CD4-positive, alpha-beta T cell treated with Interleukin-15 for 4 hours (primary cell): ENCODE data around the gene VGLL1.
A peak's percentile ranks its signal among the peaks of the same experiment; 100 is the strongest.

Source experiments
- DNase-seq: peaks from one replicate; pipeline ENCODE4 v3.0.0-alpha.2; 2020; ENCODE audit warnings: low spot score

The VGLL1 gene

GRCh38 chrX:136531951-136532350 lies at the start of gene VGLL1:
Gene VGLL1 (plus strand): TSS chrX:136532215. CDS start chrX:136536021, 3,806 bp downstream.
- no peak for DNase-seq

DNA sequence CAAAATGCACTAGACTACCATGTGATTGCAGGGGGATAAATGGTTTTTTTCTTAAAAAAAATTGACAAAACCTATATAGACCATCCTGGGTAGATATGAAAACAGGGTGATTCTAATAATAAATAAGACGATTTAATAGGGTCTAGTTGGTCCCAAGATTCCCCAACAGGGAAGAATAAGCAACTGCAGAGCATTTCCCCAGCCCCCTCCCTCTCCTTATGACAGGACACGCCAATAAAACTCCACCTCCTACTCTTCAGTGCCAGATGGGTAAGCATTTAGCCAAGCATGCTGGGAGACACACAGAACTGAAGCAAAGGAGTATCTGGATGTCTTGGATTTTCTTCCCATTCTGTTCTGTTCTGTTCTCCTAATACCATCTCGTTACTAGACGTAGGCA lies 44.4 kb upstream of the VGLL1 start, which contains the start of gene BRS3:
BRS3 (plus strand) TSS at position 301 of the 400 bp plus-strand sequence. CDS start 168 bp downstream, outside the sequence.
- DNase-seq: no peak

DNA sequence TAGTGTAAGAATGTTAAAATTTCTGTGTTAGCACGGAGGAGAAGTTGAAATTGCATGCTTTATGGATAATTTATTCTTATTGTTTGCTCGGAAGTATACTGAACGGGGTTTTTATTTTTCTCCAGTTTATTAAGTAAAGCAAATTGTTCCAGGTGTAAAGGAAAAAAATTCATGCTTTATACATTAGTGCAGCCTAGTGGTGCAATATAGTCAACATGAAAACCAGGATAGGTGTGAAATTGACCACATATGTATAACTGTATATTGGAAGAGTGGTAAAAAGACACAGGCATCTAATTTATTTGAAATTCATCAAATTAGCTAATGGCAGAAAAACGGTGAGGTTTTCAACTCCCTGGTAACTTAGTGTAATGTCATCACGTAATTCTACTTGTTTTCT lies 43.3 kb upstream of the VGLL1 start:
- no peak for DNase-seq

- DNase-seq: no peak
These were observed 40.2 kb upstream of the VGLL1 start for GRCh38 chrX:136491832-136492231.

- no peak for DNase-seq
These were observed 39.0 kb upstream of the VGLL1 start for GRCh38 chrX:136493011-136493410.

GRCh38 chrX:136495043-136495442 lies 37.0 kb upstream of the VGLL1 start:
- no peak for DNase-seq

- DNase-seq: no peak
These were observed 35.7 kb upstream of the VGLL1 start for GRCh38 chrX:136496186-136496763.

GRCh38 chrX:136496764-136497555 lies 35.1 kb upstream of the VGLL1 start:
- DNase-seq: peak; percentile 86

DNA sequence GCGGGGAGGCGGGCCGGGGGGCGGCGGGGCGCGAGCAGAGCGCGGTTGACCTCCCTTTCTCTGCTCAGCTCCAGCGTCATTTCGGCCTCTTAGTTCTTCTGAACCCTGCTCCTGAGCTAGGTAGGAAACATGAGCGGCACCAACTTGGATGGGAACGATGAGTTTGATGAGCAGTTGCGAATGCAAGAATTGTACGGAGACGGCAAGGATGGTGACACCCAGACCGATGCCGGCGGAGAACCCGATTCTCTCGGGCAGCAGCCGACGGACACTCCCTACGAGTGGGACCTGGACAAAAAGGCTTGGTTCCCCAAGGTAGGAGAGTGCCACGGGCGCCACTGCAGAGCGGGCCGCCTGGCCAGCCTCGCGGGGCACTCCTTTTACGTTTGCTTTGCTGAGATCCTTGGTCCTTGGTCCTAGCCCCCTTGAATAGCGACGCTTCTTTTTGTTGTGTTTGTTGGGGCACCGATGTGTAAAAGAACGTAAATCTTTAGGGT lies 34.4 kb upstream of the VGLL1 start, which contains the start of gene HTATSF1:
HTATSF1 (plus strand) TSS at position 37 of the 497 bp plus-strand sequence; CDS start at position 130, 93 bp downstream.
- no peak for DNase-seq

- no peak for DNase-seq
These were observed 12.9 kb upstream of the VGLL1 start for GRCh38 chrX:136519069-136519468.

DNA sequence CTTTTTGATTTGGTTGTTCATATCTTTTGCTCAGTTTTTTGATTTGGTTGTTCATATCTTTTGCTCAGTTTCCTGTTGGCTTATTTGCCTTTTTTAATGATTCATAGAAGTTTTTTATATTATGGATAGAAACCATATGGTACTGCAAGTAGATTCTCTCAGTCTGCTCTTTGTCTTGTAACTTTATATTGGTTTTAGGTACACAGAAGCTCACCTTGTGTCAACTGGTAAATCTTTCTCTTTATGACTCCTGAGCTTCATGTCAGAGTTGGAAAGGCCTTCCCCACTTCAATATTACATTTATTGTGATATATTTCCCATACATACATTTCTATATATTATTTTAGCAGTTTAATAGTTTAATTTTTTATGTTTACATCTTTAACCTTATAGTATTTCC lies 8.2 kb upstream of the VGLL1 start:
- DNase-seq: no peak

DNA sequence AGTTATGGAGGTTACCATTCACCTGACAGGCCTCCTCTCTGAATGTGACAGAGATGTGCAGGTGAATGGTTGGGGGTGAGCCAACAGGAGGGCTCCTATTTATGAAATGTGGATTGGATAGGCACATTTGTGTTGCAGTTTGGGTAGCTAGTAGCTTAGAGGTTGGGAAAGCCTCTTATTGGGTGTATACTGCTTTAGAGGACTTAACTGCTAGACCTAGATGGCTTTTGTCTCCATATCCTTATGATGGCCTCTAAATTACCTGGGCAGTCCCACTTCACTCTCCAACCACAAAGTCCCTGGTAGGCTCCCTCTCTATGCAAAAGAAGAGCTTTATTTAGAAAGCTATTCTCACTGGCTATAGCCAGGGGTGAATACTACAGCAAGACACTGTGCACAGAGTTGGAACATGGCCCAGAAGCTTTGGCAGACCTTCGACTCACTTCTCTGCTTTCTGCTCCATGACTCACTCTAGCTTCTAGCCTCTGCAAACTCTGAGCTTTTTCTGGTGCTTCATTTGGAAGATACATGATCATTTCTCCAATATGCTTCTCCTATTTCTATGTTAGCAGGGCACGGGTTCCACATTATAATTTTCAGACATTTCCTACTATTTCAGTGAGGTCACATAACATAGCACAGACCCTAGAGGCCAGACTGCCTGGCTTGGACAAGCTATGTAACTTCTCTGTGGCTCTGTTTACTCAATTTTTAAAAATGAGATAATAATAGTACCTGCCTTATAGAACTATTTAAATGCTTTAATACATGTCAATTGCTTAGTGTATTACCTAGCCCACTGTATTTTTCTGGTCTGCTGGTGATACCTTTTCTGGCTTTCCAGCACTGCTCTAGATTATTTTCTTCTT lies 6.0 kb upstream of the VGLL1 start:
- DNase-seq: no peak

DNA sequence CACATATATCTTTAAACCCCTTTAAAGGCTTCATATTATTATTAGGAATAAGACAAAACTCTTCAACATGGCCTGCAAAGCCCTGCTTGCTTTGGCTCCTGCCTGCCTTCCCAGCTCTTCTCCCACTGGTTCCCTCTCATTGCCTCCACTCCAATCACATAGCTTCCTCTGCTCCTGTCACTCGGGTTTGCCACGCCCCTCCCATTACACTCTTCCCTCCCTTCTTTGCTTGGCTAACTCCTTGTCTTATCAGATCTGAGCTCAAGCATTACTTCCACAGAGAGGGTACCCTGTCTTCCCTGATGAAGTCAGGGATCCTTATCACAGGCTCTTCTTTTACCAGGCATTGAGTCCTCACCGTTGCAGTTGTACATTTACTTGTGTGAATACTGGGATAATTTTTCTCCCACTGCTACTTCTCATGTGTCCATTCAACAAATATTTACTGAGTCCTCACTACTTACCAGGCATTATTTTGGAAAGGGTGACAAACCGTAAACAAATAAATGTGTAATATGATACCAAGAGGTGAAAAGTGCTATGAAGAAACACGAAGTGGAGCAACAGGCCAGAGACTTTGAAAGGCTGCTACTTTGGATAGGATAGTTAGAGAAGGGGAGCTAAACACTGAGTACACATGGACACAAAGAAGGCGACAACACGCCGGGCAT lies 3.2 kb upstream of the VGLL1 start:
- DNase-seq: no peak

GRCh38 chrX:136529795-136530194 lies 2.2 kb upstream of the VGLL1 start:
- no peak for DNase-seq

DNA sequence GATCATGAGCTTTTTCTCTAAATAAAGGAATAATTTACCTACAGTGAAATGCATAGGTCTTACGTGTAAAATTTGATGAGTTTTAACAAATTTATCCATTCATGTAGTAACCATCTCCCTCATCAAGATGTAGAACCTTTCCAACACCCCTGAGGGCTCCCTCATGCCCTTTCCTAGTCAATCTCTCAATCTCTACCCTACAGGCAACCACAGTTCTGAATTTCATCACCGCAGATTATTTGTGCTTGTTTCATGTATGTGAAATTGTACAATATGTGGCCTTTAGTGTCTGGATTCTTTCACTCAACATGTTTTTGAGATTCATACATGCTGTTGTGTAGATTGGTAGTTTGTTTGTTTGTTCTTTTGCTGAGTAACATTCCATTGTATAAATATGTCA lies 2.1 kb downstream of the VGLL1 start:
- DNase-seq: no peak

DNA sequence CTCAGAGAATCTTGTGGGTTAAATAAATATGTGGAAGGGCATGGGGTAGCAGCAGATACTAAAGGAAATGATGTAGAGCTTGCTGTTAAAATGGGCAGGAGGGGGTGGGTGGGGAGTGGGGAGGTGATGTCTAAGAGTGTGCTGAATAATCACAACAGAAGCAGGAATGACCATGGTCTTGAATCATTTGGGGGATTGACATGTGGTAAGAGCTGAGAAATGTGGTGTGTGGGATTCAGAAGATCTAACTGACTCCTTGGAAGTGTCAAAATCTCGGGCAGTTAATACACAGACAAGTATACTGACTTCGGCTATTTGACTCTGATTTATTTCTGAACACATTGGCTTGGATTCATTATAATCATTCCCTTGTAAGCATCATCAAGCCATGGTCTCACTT lies 6.8 kb downstream of the VGLL1 start:
- DNase-seq: no peak

DNA sequence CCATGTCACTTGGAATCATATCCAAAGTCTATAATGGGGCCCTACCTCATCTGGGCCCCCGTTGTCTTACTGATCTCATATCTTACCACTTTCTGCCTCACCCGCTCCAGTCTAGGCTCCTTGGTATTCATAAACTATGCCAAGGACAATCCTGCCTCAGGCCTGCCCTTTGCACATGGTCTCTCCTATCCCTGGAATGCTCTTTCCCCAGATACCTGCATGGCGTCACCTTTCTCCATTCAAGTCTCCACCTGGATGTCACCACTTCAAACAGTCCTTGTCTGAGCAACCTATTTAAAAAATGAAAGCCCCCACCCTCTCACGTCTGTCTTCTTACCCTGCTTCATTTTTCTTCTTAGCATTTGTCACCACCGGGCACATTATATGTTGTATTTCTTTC lies 8.2 kb downstream of the VGLL1 start:
- DNase-seq: no peak

DNA sequence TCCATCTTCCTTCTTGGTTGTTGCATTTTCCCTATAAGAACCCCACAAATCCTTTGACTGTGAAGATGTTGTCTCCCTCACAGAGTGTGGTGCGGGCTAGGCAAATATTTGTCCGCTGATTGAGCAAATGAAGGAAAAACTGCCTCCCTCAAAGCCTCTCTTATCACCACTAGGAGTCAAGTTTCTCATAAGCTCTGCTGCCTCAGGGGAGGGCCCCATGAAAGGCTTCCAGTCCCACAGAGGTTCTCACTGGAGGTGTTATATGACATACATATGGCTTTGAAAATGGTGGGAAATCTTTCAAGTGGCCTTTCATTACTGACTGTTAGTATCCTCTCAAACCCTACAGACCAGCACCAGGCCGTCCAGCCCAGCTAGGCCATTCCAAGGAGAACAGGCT lies 9.3 kb downstream of the VGLL1 start:
- no peak for DNase-seq

- peak; percentile 1 for DNase-seq
These were observed 10.3 kb downstream of the VGLL1 start for GRCh38 chrX:136542281-136542680.

GRCh38 chrX:136546371-136546781 lies 14.4 kb downstream of the VGLL1 start:
- DNase-seq: peak; percentile 46

DNA sequence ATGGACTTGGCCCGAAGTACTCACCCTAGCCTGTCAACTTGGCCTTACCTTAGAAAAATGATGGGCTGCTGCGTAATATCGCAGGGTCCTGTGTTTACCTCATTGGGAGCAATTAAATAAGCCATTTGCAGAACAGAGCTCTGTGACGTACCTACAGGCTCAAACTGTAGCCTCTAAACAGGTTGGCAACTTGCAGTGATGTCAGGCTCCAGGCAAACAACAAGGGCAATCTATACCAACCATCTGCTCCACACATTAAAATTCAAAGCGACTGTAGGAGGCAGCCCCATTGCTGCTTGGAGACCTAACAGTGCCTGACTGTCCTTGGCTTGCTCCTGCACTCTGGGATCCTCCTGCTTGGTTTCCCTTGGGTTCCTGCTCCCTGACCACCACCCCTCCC lies 17.2 kb downstream of the VGLL1 start:
- no peak for DNase-seq

GRCh38 chrX:136551410-136551809 lies 19.4 kb downstream of the VGLL1 start:
- DNase-seq: no peak
